Activated CD4-positive, alpha-beta T cell treated with anti-CD3 and anti-CD28 coated beads, Interleukin-2, amount 50 U/mL, for 48 hours (primary cell): Measurements from ENCODE around the gene PEX14.
"Not testable (repeated sequence)": the region's sequence is repeated elsewhere in the genome, so short reads cannot be mapped to it uniquely, and the experiment has no call there.

Experiments
- DNase-seq, 2 experiments: peaks; one replicate each; pipeline ENCODE4 v3.0.0-alpha.2; 2020

The PEX14 gene

GRCh38 chr1:10451287-10451686 is 23.5 kb upstream of the PEX14 start:
- DNase-seq, result no peak

DNA sequence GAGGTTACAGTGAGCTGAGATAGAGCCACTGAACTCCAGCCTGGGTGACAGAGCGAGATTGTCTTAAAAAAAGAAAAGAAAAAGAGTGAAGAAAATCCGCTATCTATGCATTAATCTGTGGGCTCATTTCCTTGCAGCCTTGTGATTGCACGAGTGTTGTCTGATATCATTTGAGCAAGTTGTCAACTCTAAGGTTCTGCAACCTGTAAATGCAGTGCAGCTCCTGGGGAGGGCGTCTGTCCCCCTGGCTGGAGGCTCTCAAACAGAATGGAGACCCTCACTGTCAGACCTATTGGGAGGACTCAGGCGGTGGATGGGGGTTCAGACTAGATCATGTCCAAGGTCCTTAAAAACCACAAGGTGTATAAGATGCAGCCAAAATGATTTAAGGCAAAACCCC is 18.7 kb upstream of the PEX14 start:
- no peak for DNase-seq

DNA sequence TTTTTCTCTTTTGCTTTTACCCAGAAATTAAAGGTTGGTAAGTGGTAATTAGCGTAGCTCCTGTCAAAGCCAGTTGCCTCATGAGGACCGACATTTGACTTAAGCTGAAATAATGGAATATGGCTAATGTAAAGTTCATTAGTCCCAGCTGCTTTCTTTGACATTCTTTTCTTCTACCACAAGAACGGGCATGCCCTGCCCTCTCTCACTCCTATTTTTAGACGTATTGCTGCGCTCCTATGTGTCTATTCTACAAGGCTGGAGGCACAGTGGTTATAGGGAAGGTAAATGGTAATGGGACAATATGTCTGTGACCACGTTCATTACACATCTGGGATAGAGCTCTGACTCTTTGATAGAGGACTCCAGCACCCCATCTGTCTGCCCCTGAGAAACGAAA is 18.1 kb upstream of the PEX14 start:
- DNase-seq, result no peak

DNA sequence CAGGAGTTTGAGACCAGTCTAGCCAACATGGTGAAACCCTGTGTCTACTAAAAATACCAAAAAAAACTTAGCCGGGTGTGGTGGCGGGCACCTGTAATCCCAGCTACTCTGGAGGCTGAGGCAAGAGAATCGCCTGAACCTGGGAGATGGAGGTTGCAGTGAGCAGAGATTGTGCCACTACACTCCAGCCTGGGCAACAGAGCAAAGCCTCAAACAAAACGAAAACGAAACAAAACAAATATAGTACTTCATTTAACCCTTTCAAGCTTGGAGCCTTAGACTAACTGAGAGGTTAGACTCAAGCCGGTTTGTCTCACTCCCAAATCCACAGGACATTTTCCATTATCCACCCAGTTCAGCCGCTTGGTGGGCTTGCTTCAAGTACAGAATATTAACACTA is 17.3 kb upstream of the PEX14 start:
- DNase-seq, result not testable (repeated sequence)

GRCh38 chr1:10457875-10458274 is 16.9 kb upstream of the PEX14 start:
- no peak for DNase-seq

- no peak for DNase-seq
Measured at GRCh38 chr1:10459184-10459583, 15.6 kb upstream of the PEX14 start.

DNA sequence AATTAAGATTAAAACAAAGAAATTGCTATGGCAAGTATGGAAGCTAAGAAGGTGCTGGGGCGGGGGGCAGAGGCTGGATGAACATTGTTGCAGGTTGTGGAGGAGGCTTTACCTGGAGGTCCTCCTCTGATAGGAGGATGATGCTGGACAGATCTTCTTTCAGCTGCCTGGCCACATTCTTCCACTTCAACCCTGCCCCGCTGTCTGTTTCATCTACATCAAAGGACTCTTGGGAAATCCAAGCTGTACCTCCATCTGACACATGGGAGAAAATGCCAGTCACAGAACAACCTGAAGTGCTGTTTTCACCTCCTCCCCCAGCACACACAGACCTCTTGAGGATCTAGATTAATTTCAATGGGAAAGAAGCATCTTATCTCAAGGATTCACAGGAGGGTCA is 7.7 kb upstream of the PEX14 start:
- DNase-seq, result no peak

GRCh38 chr1:10470043-10470442 is 4.7 kb upstream of the PEX14 start:
- no peak for DNase-seq

GRCh38 chr1:10471411-10472219 is 3.1 kb upstream of the PEX14 start:
- DNase-seq, result no peak

- peak; percentile 88 to 92 for DNase-seq
Measured at GRCh38 chr1:10472220-10473144, 2.3 kb upstream of the PEX14 start, which contains the start of gene DFFA. Gene DFFA (minus strand): TSS chr1:10472529. CDS start chr1:10472458, 71 bp downstream.

DNA sequence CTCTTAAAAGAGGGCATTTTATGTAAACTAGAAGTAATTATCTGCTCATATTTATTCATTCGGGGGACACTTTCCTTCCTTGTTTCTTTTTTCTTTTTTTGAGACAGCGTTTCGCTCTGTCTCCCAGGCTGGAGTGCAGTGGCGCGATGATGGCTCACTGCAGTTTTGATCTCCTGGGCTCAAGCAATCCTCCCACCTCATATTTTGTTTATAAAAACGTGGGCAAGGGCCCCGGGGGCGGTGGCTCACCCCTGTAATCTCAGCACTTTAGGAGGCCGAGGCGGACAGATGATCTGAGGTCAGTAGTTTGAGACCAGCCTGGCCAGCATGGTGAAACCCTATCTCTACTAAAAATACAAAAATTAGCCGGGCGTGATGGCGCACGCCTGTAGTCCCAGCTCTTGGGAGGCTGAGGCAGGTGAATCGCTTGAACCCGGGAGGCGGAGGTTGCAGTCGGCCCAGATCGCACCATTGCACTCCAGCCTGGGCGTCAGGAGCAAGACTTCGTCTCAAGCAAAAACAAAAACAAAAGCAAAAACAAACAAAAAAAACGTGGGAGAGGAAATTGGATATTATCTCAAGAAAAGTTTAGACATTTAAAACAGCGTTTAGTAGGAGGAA is 1.5 kb upstream of the PEX14 start:
- no peak for DNase-seq

DNA sequence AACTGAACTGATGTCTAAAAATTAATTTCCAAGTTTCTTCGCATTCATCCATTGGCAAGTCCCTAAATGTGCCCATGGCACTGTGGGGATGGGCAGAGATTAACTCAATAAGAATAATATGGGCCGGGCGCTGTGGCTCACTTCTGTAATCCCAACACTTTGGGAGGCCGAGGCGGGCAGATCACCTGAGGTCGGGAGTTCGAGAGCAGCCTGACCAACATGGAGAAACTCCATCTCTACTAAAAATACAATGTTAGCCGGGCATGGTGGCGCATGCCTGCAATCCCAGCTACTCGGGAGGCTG is 489 bp upstream of the PEX14 start:
- not testable (repeated sequence) for DNase-seq

DNA sequence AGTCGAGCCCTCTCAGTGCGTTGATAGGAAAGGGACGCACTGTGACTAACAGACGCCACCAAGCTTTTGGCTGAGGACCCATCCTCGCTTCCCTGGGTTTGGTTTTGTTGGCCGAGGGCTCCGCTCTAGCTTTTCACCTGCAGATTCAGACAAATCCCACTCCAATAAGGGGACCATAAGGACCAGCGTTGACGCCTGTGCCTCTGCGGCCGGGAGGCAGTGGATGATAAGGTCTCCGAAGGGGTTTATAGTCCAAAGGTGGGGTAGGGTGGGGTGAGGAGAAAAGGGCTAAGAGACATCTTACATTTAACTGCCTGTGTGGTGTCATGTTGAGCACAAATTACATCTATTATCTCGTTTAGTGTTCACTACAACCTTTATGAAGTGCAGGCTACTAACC is 760 bp downstream of the PEX14 start:
- no peak for DNase-seq

DNA sequence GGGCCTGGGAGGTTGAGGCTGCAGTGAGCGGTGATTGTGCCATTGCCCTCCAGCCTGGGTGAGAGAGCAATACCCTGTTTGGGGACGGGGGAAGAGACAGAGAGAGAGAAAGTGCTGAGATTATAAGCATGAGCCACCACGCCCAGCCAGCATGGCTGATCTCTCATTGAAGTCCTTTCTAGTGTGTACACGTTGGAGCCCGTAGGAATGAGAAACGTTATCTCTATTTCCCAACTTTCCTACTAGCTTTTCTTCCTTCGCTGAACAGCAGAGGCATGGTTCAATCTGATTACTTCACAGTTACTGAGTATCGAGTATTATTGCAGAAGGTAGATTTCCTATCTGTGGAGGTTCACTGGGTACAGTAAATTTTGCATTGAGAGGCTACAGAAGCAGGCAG is 4.5 kb downstream of the PEX14 start:
- no peak for DNase-seq

DNA sequence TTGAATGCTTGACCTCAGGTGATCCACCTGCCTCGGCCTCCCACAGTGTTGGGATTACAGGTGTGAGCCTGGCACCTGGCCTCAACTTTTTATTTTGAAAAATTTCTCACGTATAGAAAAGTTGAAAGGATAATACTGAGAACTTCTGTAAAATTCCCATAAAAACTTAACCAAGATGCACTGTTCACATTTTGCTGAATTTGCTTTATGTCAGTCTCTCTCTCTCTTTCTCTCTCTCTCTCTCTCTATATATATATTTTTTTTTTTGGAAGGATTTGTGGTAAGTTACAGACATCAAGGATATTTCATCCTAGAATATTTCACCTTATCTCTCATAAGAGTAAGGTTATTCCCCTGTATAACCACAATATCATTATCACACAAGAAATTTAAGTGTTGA is 5.9 kb downstream of the PEX14 start:
- DNase-seq, result no peak

DNA sequence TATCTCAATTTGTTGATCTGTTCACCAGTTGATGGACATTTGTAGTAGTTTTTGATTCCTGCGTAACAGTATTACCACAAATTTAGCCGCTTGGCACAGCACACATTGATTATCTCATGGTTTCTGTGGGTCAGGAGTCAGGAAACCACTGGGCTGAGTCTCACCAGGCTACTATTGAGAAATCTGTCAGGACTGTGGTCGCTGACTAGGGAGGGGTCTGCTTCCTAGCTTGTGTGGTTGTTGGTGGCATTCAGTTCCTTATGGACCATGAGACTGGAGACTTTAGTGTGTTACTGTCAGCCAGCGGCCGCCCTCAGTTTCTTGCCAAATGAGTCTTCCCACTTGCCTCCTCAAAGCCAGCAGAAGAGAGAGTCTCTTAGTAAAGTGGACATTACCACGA is 9.8 kb downstream of the PEX14 start:
- no peak for DNase-seq

DNA sequence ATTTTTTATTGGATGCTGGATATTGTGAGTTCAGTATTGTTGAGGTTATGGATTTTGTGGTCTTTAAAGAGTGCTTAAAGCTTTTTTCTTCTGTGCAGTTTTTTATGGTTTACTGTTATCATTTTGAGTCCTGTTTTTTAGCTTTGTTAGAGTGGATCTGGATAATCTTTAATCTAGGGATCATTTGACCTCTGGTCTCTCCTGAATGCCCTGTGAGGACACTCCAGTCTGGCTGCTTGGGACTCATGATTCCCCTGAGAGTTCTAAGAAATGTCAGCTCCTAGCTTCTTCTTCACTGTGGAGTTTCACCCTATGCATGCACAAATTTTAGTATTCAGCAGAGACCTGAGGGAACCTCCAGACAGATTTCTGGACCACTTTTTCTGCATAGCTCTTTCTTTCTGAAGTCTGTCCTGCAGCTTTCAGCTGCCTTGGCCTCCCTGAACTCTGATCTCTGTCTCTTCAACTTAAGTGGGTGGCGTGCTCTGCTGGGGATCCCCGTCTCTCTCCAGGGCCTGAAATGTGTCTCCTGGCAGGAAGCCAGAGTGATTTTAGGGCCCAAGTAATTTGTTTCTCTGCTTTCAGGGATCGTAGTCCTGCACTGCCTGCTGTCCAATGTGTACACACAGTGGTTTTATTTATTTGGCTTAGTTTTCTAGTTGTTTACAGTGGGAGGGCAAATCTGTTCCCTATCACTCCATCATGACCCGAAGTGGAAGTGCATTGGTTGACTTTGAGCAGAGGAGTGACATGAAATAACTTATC is 14.7 kb downstream of the PEX14 start:
- no peak for DNase-seq

- no peak for DNase-seq
Measured at GRCh38 chr1:10490286-10490970, 15.7 kb downstream of the PEX14 start.

DNA sequence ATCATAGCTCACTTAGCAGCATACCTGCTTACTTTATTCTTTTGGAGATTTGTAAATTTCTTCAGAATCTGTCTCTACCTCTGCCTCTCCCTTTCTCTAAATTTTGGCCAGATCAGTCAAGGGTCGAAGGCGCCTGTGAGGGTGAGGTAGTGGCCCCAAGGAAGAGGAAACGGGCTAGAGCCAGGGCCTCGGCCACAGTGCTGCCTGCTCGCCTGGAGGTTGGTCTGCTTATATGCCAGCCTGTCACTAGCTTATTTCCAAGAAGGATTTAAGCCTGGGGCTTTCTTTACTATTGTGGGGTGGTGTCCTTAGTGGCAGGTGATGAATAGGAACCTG is 19.6 kb downstream of the PEX14 start:
- no peak for DNase-seq

GRCh38 chr1:10494754-10495474 is 20.2 kb downstream of the PEX14 start:
- DNase-seq, result peak; percentile 89 to 91

DNA sequence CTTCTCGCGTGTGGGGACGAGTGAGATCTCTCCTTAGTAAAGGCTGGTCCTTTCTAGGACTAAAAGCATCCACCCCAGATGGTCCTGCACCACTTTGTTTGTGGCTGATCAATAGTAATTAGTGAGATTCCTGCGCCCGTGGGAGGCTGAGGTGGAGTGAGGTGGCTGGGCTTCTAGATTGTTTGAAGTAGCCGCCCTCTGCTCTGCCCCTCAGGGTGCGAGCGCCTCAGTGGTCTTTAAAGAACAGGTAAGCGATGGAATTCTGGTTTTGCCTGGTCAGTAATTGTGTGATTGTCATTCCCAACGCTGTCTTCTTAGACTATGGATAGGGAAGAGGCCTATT is 20.7 kb downstream of the PEX14 start:
- DNase-seq, result no peak

- no peak for DNase-seq
Measured at GRCh38 chr1:10495952-10496351, 21.2 kb downstream of the PEX14 start.
